GM10847 (cell line): ENCODE measurements around the gene PRICKLE4.
A peak's percentile ranks its signal among the peaks of the same experiment; 100 is the strongest.

Source experiments
- POLR2A ChIP-seq: IDR thresholded peaks from 2 replicates; pipeline ENCODE4 v1.6.1; 2011; ENCODE audit not compliant: insufficient read length; ENCODE audit errors: extremely low read depth

The PRICKLE4 gene

DNA sequence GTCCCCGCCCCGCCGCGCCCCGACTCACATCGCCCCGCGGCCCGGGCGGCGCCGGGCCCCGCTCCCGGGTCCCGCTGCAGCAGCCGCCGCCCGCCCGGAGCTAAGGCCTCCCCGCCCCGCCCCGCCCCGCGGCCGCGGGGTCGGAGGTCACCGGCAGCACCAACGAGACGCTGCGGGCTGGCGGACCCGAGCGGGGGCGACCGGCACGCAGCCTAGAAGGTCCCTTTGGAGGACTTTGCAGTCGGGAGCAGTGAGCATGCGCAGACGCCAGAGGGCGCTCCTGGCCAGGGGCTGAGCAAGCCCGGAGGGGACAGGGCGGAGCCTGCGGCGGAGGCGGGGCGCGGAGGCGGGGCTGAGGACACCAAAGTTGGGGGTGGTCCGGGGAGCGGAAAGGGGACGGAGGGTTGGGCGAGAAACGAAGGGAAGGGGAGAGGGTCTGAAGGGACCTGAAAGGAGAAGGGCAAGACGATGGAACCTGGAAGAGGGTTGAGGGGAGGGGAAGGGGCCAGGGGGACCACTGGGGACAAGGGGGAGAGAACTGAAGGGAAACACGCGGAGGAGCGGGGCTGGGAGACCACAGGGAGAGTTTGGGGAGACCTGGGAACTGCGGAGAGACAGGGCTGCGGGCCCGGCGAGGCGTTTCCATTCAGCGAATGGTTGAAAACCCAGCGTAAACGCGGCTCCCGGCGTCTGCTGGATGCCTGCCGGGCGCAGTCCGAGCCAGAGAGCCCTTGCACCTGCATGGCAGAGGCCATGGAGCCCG, 613 bp upstream of the PRICKLE4 start, which contains the start of gene FRS3:
Gene FRS3, minus strand, starts transcription at position 113 of the 763 bp plus-strand sequence. CDS start 2,913 bp downstream, outside the sequence.
- TF ChIP-seq POLR2A: peak; percentile 39

DNA sequence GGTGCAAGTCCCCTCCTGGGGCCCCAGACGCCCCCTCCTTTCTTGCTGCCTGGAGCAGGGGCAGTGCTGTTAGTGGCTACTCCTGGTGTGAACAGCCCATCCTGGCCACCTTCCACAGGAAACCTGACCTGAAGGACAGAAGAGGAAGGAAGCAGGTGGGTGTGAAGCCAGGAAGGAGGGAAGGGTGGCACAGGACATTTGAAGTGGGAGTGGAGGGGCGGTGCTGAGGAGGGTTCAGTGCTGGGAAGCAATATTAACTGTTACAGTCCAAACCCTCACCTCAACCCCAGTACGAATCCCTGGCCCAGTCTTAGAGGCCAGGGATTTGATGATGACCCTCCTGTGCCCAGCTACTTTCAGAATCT, 766 bp downstream of the PRICKLE4 start:
- no peak for TF ChIP-seq POLR2A

DNA sequence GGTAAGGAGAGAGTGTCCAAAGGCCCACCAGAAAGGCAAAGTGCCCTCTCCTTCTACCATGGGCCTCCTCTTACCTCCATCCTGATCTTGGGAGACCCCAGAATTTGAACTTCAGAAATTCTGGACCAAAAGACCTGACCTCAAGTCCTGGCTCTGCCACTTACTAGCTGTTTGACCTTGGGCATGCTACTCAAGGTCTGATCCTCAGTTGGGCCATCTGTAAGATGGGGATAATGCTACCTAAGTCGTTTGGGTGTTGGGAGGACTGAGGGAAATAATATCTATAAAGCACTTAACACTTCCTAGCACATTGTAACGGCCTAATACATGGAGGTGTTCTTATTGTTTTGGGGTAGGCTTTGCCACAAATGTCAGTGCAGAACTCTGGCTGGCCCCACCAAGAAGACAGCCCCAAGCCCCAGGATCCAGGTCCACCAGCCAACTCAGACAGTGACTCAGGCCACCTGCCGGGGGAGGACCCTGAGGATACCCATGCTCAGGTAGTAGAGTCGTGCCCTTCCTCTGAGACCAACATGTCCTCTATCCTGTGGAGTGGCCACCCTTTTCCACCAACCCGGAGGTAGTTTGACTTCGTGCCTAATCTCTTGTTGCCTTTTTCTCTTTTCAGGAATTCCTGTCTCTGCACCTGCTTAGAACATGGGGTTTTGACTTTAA, 2.7 kb downstream of the PRICKLE4 start:
- no peak for TF ChIP-seq POLR2A

DNA sequence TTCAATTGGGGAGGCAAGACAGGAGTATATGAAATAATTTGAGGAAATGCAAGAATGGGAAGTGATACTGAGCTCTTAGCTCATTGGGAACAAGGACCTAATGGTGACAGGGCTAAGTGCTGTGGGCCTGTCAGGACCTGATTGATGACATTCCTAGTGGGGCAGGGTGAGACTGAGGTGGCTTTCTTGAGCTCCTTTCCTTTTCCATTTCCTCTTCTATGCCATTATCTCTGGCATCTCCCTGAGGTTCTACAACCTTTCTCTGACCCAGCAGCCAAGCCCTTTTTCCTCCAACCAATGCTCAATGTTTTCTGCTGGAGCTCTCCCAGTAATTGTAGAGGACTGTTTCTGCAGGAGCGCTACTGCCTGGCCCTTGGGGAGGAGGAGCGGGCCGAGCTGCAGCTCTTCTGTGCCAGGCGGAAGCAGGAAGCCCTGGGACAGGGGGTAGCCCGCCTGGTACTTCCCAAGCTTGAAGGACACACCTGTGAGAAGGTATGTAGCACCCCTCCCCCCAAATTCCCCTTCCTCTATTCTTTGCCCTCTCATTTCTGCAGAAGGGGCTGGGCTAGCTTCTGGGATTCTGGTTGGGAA, 4.1 kb downstream of the PRICKLE4 start:
- TF ChIP-seq POLR2A: no peak

DNA sequence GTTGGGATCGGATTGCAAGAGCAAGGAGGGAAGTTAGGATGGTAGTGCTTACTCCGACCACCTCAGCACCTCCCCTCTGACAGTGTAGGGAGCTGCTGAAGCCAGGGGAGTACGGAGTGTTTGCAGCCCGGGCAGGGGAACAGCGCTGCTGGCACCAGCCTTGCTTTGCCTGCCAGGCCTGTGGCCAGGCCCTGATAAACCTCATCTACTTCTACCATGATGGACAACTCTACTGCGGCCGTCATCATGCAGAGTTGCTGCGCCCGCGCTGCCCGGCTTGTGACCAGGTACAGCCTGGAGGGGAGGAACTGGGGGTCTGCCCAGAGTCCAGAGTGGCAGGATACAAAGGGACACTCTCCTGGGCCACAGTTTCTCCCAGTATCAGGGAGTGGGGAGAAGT, 4.7 kb downstream of the PRICKLE4 start:
- TF ChIP-seq POLR2A: no peak

DNA sequence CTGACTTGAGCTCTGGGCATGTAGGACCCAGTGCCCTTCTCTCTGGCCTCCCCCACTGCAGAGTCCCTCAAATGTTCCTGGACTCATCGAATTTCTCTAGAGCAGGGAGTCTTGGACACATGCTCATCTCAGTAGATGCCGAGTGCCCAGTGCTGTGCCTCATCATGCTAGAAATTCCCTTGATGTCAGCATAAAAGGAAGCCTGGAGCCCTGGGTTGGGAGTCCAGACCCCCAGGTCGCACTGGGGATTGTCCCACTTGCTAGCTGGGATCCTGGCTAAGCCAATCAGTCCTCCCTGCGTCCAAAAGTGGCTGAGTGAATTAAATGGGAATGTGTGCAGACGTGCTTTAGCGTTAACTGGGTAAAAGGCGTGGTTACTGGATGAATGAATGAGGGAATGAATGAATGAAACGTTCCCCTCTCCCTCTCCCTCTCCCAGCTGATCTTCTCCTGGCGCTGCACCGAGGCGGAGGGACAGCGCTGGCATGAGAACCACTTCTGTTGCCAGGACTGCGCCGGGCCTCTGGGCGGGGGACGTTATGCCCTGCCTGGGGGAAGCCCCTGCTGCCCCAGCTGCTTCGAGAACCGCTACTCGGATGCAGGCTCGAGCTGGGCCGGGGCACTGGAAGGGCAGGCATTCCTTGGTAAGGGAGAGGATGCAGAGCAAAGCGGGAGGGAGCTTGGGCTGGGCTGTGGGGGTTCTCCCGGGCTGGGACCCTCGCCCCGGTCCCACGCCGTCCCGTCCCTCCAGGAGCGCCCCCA, 5.3 kb downstream of the PRICKLE4 start:
- TF ChIP-seq POLR2A: no peak

DNA sequence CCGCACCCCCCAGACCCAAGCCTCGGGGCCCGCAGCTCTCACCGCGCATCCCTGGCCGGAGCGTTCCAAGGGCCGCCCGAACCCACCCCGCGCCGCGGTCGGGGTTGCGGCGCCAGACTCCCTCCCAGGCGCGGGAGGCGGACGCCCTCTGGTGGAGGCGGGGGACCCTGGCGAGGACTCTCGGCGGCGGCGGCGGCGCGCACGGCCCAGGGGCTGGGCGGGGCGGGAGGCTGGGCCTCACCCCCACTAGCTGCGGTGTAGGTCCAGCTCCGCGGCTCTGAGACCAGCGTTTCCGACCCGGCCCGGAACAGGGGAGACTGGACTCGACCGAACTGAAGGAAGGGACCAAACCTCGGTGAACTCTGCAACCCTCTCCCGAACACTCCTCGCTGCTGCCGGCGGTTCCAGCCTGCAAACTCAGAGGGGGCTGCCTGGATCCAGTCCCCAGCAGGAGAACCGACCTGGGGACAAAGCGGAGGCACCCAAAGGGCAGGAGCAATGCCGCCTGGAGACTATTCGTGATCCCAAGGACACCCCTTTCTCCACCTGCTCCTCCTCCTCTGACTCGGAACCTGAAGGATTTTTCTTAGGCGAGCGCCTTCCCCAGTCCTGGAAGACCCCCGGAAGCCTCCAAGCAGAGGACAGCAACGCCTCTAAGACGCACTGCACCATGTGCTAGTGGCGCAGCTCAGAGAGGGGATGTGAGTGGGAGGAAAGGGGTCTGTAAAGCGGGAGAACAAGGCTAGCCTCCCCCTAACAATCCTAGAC, 6.1 kb downstream of the PRICKLE4 start:
- TF ChIP-seq POLR2A: no peak

DNA sequence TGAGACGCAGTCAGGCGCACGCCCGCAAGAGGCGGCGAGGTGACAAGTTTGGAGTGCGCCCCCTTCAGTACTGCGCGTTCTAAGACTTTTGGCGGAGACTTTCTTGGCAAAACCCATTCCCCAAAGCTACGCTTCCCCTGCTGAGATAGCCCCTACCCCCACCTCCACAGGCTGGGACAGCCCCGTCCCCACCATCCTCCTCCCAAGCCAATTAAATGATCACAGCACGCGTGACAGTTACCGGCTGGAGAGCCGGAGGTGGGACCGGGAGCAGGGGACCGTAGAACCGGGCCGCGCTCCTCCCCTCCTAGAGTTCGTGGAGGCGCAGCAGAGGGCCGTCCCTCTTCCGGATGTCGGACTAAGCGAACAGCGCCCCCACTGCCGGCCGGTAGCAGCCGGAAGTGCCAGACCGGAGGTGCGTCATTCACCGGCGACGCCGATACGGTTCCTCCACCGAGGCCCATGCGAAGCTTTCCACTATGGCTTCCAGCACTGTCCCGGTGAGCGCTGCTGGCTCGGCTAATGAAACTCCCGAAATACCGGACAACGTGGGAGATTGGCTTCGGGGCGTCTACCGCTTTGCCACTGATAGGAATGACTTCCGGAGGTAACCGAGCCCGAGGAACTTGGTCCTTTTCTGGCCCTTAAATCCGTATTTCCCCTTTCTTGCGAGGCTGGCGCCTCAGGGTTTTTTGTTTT, 6.8 kb downstream of the PRICKLE4 start, which contains the start of gene TOMM6:
Gene TOMM6, plus strand, starts transcription at position 476 of the 699 bp plus-strand sequence. Its CDS starts 4 bp downstream, at position 480.
- peak; percentile 84 for TF ChIP-seq POLR2A

DNA sequence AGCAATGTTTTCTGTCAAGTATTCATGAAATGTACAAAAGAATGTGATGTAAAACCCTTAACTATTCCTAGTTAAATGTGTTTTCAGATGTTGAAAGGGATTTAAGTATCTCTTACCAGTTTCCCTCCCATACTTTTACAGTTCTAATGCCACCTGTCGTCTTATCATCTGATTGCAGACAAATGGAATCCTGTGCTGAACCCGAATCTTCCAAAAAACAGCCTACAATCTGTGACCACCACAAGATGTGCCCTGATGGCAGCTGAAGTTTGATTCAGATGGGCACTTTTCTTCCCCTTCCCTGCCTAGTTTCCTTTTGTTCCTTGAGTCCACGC, 8.8 kb downstream of the PRICKLE4 start:
- no peak for TF ChIP-seq POLR2A

DNA sequence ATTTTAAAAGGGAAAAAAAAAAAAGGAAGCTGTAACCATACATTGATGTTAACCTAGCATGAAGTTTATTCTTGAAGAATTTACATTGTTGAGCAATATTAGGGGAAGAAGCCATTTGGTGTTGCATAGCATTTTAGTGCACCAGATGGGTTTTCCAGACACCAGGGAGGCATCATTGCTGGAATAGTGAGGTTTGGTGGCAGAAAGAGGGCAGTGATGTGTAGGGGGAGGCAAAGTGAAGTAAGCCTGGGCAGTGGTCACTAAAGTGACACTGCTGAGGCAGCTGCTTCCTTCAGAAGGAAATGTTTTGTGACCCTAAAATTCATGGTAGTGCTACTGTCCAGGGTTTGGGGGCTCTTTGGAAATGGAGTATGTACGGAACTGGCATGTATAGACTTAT, 9.5 kb downstream of the PRICKLE4 start:
- TF ChIP-seq POLR2A: no peak

DNA sequence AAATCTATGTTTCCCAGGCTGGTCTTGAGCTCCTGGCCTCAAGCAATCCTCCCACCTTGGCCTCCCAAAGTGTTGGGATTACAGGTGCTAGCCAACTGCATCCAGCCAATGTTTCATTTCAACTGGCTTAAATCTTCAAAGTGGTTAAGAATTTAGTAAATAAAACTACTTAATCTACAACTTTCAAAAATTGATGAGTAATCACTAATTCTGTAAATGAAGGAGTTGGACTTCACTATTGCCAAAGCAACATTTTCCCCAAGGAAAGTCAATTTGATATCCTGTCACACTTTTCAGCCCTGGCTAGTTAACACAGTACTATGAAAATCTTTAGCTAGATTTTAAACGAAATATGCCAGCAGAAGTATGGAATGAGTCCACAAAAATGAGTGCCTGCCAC, 10.7 kb downstream of the PRICKLE4 start:
- TF ChIP-seq POLR2A: no peak

DNA sequence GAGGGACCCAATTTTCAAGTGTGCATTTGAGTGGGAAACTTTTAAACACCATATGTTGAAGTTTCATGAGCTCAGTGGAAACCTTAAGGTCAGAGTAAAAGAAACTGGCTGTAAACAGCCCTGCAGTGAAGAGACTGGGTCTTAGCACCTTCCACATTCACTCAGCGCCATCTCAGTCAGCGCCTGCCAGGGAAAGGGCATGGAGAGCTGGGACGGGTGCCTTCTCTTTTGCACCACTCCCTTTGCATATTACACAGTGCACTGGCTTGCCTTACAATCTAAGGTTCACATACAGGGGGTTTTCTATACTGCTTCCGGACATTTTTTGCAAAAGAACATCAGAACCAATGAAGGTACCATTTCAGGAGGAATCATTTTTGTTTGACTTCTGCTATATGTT, 11.4 kb downstream of the PRICKLE4 start:
- TF ChIP-seq POLR2A: no peak

DNA sequence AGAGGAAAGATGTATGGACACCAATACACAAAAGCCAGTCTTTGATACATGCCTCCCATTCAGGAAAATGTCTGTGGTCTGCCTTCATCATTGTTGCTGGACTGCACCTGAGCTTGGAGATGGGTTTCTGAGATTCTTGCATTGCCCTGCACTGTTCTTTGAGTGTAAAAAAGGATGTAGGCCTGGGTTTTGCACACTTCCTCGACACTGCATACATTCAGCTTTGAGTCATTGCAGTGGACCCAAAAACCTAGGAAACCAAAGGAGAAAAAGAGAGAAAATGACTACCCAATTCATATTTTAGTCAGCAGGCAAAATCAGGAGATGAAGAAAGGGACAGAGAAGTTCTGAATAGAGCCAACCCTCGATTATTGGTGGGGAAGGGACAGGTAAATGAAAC, 15.9 kb downstream of the PRICKLE4 start:
- no peak for TF ChIP-seq POLR2A

DNA sequence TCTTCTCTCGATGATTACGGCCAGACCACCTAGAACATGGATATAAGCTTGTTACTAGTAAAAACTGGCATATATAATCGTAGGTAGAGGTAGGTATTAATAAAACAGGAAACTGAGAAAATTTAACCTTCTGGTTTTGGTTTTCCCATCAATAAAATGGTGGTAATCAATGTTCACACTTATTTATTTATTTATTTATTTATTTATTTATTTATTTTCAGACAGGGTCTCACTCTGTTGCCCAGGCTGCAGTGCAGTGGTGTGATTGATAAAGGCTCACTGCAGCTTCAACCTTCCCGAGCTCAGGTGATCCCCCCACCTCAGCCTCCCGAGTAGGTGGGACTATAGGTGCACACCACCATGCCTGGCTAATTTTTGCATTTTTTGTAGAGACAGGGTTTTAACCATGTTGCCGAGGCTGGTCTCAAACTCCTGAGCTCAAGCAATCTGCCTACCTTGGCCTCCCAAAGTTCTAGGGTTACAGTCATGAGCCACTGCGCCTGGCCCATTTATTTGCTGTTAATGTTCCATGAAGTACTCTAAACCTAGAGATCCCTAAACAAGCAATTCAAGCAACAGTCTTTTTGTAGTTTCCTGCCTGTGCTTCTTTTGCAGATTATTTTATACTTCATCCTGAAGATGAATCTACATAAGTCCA, 18.4 kb downstream of the PRICKLE4 start:
- TF ChIP-seq POLR2A: no peak
